Omental fat pad (tissue), 4 donors: ENCODE results near the gene CAPN3. TPM values are rescaled to one million over a fixed set of nuclear protein-coding genes. Genes with fewer than 3 reads are reported as not detected.

ENCODE experiments used
- ATAC-seq: fragments of 150-250 bp; one replicate; pipeline ENCODE4 v1.9.1; 2016; ENCODE audit warnings: mild to moderate bottlenecking, moderate library complexity; ENCODE audit not compliant: low FRiP score
- DNase-seq: peaks from one replicate; pipeline ENCODE4 v3.0.0-alpha.2; 2019; ENCODE audit warnings: low spot score
- total RNA-seq, 4 donors: library from RNA; depleted of rRNA; stranded (reverse); fragments of >200 nt; gene quantifications; one replicate each; pipeline ENCODE4 v1.1.0, GENCODE V29; 2016
- TF ChIP-seq, protein P1 (sequence below), 3 donors: fragments of 450-650 bp; IDR thresholded peaks; one replicate each; pipeline ENCODE4 v1.5.1; 2016 to 2017; ENCODE audit warnings: antibody characterized with exemption in 3 of 3, mild to moderate bottlenecking in 3 of 3, moderate library complexity in 2 of 3

Gene CAPN3
- total RNA-seq, 4 donors from 2014 or later: 7.5 to 25.4 (median 10.4) TPM

DNA sequence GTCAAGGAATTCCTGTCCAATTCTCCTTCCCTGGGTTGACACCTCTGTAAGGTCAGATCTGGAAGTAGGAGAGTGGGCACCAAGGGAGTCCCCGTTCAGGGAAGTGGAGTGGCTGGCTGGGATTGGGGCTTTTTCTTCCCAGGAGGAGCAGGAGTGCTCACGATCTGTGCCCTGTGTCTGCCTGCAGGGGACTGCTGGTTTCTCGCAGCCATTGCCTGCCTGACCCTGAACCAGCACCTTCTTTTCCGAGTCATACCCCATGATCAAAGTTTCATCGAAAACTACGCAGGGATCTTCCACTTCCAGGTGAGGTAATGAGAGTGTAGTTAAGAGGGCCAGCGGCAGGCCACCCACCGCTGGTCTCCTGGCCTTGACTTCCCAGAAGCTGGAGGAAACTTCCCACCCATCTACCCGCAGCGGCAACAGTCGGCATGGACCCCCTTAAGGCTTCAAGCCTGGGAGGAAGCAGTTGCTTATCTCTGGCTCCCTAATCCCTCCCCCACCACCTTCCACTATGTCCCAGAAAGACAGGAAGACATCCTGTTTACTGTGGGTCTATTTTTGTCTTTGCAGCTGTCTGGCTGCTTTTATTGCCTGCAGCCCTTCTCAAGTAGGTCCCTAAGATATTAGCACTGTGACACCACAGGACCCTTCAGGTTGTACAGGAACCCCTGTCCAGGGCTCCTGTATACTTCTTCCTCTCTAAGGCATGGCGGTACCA is 26.8 kb downstream of the CAPN3 start:
- DNase-seq (no peak), ATAC-seq (no peak)
- TF ChIP-seq, protein P1, sequence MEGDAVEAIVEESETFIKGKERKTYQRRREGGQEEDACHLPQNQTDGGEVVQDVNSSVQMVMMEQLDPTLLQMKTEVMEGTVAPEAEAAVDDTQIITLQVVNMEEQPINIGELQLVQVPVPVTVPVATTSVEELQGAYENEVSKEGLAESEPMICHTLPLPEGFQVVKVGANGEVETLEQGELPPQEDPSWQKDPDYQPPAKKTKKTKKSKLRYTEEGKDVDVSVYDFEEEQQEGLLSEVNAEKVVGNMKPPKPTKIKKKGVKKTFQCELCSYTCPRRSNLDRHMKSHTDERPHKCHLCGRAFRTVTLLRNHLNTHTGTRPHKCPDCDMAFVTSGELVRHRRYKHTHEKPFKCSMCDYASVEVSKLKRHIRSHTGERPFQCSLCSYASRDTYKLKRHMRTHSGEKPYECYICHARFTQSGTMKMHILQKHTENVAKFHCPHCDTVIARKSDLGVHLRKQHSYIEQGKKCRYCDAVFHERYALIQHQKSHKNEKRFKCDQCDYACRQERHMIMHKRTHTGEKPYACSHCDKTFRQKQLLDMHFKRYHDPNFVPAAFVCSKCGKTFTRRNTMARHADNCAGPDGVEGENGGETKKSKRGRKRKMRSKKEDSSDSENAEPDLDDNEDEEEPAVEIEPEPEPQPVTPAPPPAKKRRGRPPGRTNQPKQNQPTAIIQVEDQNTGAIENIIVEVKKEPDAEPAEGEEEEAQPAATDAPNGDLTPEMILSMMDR (IDR thresholded peaks at IDR 0.05): no peak

DNA sequence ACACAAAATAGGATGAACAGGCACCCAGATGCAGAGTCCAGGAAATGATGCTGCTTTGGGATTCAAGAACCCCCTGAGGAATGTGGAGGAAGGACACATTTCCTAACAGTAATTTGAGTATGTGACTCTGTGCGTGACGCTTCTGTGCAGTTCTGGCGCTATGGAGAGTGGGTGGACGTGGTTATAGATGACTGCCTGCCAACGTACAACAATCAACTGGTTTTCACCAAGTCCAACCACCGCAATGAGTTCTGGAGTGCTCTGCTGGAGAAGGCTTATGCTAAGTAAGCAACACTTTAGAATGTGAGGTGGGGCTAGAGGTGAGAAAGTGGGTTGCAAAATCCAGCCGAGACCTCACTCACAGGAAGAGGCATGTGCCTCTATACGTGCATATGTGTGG is 28.3 kb downstream of the CAPN3 start:
- DNase-seq: no peak
- TF ChIP-seq, protein P1 (IDR thresholded peaks at IDR 0.05): no peak
- no peak for ATAC-seq

DNA sequence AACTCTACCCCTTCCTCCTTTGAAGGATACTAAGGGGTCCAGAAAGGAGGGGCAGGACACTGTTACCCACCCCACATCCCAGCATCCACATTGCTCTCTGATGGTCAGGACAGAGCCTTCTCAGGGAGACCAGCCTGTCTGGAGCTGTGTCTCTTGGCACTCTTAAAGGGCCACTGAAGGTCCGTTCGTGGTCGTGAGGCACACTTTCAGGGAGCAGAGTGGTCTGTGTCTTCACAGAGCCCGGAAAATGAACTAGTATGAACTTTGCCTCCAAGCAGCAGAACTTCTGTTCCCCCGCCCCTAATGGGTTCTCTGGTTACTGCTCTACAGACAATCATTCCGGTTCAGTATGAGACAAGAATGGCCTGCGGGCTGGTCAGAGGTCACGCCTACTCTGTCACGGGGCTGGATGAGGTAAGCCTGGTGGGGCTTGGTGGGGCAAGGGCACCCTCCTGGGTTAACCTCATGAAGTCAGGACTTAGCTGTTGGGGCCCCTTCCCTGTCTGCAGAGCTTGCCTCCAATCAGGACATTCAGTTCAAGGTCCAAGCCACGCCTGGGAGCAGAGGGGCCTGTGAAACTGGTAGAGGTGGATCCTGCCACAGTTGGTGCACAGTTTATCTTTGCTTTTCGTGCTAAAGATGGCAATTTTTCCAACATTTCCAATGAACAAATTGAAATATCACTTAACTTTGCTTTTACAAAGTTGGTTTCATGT is 33.2 kb downstream of the CAPN3 start:
- DNase-seq (no peak), ATAC-seq (no peak)
- TF ChIP-seq, protein P1 (IDR thresholded peaks at IDR 0.05): no peak

- DNase-seq: no peak
- no peak for ATAC-seq
- TF ChIP-seq, protein P1 (IDR thresholded peaks at IDR 0.05): no peak
These were observed 34.8 kb downstream of the CAPN3 start for GRCh38 chr15:42394106-42394505.

DNA sequence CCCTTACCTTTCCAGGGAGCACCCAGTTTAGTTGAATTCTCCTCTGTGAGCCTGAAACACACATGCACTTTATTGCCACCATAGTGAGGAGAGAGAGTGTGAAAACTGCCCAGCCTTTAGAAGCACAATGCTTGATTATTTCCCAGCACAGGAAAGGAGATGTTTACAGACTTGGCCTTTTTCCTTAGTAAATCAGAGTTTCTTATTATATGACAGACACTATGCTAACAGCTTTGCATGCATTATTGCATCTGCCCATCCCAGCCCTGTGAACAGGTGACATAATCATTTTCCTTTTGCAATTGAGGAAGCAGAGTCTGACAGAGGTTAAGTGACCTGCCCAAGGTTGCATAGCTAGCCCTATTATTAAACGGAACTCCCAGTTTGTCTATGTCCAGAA is 36.5 kb downstream of the CAPN3 start:
- no peak for DNase-seq
- no peak for ATAC-seq
- TF ChIP-seq, protein P1 (IDR thresholded peaks at IDR 0.05): no peak

GRCh38 chr15:42401544-42402454 is 42.5 kb downstream of the CAPN3 start:
- TF ChIP-seq, protein P1 (IDR thresholded peaks at IDR 0.05): no peak
- DNase-seq: no peak
- ATAC-seq: no peak
